ENCODE measurements around the gene ITGB8.

The ITGB8 gene

DNA sequence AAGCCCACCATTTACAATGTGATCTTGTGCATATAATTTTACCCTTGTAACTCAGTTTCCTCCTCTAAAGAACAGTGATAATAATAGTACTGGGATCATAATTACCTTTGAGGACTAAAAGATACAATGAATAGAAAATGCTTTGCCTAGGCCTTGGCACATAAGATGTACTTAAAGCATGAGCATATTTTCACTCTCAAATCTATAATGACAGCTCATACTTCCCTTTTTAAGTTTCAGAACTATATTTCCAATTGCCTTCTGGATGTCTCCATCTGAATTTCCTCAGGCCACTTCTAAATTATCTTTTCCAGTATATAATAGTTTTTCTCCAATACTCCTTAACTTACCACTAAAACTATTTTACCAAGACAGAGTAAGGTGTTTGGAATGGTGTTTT, 13.3 kb upstream of the ITGB8 start:
- no peak for DNase-seq
- no peaks in the 10 kb centered on the region for H3K27me3 ChIP-seq (ENCODE audit: insufficient read depth, low read depth, severe bottlenecking)
- TF ChIP-seq, protein P1, sequence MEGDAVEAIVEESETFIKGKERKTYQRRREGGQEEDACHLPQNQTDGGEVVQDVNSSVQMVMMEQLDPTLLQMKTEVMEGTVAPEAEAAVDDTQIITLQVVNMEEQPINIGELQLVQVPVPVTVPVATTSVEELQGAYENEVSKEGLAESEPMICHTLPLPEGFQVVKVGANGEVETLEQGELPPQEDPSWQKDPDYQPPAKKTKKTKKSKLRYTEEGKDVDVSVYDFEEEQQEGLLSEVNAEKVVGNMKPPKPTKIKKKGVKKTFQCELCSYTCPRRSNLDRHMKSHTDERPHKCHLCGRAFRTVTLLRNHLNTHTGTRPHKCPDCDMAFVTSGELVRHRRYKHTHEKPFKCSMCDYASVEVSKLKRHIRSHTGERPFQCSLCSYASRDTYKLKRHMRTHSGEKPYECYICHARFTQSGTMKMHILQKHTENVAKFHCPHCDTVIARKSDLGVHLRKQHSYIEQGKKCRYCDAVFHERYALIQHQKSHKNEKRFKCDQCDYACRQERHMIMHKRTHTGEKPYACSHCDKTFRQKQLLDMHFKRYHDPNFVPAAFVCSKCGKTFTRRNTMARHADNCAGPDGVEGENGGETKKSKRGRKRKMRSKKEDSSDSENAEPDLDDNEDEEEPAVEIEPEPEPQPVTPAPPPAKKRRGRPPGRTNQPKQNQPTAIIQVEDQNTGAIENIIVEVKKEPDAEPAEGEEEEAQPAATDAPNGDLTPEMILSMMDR (IDR thresholded peaks at IDR 0.05; ENCODE audit: low read depth, low read length) = no peak
- no peak overlapping the region for H3K4me3 ChIP-seq (ENCODE audit: low read depth, low read length)
- H3K36me3 ChIP-seq = no peaks in the 10 kb centered on the region
- no peaks in the 10 kb centered on the region for H3K9me3 ChIP-seq (ENCODE audit: severe bottlenecking)
- H3K27ac ChIP-seq = no peak overlapping the region

DNA sequence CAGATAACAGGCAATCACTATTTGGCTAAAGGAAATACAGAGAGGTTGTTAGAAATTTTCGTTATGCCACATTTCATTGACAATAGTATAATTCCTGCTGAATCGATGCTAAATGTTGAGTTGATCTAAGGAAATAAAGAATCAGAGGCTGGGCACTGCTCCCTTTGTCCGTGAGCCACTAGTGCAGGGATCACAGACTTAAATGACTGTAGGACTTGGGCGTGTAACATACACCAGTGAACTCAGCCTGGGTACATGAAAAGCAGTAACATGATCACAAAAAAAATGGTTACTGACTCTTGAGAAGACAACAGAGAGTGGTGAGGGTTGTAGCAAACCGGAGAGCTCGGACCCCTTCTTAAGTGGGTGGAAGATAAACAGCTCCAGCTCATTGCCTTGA, 11.8 kb upstream of the ITGB8 start:
- TF ChIP-seq, protein P1 (IDR thresholded peaks at IDR 0.05; ENCODE audit: low read depth, low read length) = no peak
- H3K27me3 ChIP-seq (ENCODE audit: insufficient read depth, low read depth, severe bottlenecking) = no peaks in the 10 kb centered on the region
- no peak for DNase-seq
- no peaks in the 10 kb centered on the region for H3K9me3 ChIP-seq (ENCODE audit: severe bottlenecking)
- H3K36me3 ChIP-seq = no peaks in the 10 kb centered on the region
- no peak overlapping the region for H3K4me3 ChIP-seq (ENCODE audit: low read depth, low read length)
- no peak overlapping the region for H3K27ac ChIP-seq

DNA sequence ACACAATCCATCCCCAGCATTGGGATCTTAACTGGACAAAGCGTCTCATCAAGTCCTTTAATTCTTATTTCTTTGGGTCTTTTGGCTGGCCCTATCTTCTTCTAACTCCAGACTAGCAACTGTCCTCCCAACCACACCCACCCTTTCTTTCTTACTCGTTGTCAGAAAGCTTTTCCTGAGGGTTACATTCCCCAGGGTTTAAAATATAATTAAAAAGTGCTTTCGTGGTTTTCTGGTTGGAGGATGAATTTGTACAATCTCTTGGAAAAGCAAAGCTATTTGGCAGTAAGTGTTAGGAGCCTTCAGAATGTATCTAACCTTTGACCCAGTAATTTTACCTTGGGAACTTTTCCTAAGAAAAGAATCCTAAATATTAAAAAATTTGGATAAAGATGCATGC, 10.4 kb upstream of the ITGB8 start:
- Histone ChIP-seq H3K36me3 (no peaks in the 10 kb centered on the region), H3K27me3 (ENCODE audit: insufficient read depth, low read depth, severe bottlenecking) (no peaks in the 10 kb centered on the region), H3K27ac (no peak overlapping the region), H3K4me3 (ENCODE audit: low read depth, low read length) (no peak overlapping the region), H3K9me3 (ENCODE audit: severe bottlenecking) (no peaks in the 10 kb centered on the region)
- no peak for DNase-seq
- TF ChIP-seq, protein P1 (IDR thresholded peaks at IDR 0.05; ENCODE audit: low read depth, low read length) = no peak

DNA sequence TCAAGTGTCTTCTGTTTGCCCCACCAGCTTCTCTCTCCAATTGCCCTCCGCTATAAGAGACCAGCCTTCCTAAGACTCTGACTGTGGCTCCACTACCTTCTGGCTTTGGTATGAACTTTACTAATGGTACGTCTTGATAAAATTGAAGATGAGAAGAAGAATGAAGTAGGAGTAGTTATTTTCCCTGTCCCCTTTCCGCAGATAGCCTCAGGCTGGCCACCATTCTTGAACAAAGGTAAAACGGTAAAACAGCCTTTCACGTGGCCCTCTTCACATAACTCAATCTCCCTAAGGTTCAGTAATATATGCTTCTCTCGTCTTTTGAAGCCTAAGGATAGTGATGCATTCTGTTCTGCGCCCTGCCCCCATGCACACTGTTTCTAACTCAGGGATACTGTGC, 9.9 kb upstream of the ITGB8 start:
- DNase-seq = no peak
- Histone ChIP-seq H3K9me3 (ENCODE audit: severe bottlenecking) (no peaks in the 10 kb centered on the region), H3K27ac (no peak overlapping the region), H3K27me3 (ENCODE audit: insufficient read depth, low read depth, severe bottlenecking) (no peaks in the 10 kb centered on the region), H3K36me3 (no peaks in the 10 kb centered on the region), H3K4me3 (ENCODE audit: low read depth, low read length) (no peak overlapping the region)
- TF ChIP-seq, protein P1 (IDR thresholded peaks at IDR 0.05; ENCODE audit: low read depth, low read length) = no peak

- no peak for DNase-seq
- no peaks in the 10 kb centered on the region for H3K36me3 ChIP-seq
- H3K27ac ChIP-seq = no peak overlapping the region
- no peak overlapping the region for H3K4me3 ChIP-seq (ENCODE audit: low read depth, low read length)
- no peaks in the 10 kb centered on the region for H3K27me3 ChIP-seq (ENCODE audit: insufficient read depth, low read depth, severe bottlenecking)
- TF ChIP-seq, protein P1 (IDR thresholded peaks at IDR 0.05; ENCODE audit: low read depth, low read length) = no peak
- no peaks in the 10 kb centered on the region for H3K9me3 ChIP-seq (ENCODE audit: severe bottlenecking)
Measured at GRCh38 chr7:20323595-20323994, 7.1 kb upstream of the ITGB8 start.

- Histone ChIP-seq H3K9me3 (ENCODE audit: severe bottlenecking) (no peaks in the 10 kb centered on the region), H3K36me3 (no peaks in the 10 kb centered on the region), H3K27ac (no peak overlapping the region), H3K27me3 (ENCODE audit: insufficient read depth, low read depth, severe bottlenecking) (no peaks in the 10 kb centered on the region), H3K4me3 (ENCODE audit: low read depth, low read length) (no peak overlapping the region)
- no peak for DNase-seq
- TF ChIP-seq, protein P1 (IDR thresholded peaks at IDR 0.05; ENCODE audit: low read depth, low read length) = no peak
Measured at GRCh38 chr7:20326342-20326741, 4.4 kb upstream of the ITGB8 start.
